DND-41 (cell line): Measurements from ENCODE around the gene MRPS10.

Source experiments
- ATAC-seq: fragments of 200-7000 bp; cut with Tn5 transposase; 3 replicates; pipeline ENCODE4 v1.9.1; 2021; ENCODE audit warnings: low read depth; ENCODE audit not compliant: insufficient read depth
- DNase-seq: peaks from one replicate; pipeline ENCODE4 v3.0.0-alpha.2; 2020
- H2AFZ ChIP-seq: 2 replicates; pipeline ENCODE4 v1.6.0; 2012; ENCODE audit warnings: low read depth, low read length
- H3K27ac ChIP-seq: 2 replicates; pipeline ENCODE4 v1.5.1; 2012; ENCODE audit warnings: low read length, inconsistent platforms
- H3K27me3 ChIP-seq: fragments of 200-600 bp; sonication (generic); 2 replicates; pipeline ENCODE4 v1.6.0; 2012; ENCODE audit warnings: low read length, mild to moderate bottlenecking, inconsistent platforms; ENCODE audit not compliant: insufficient read depth, poor library complexity
- H3K36me3 ChIP-seq: 2 replicates; pipeline ENCODE4 v1.5.1; 2012; ENCODE audit warnings: low read length, inconsistent platforms; ENCODE audit not compliant: insufficient read depth
- H3K4me1 ChIP-seq: 2 replicates; pipeline ENCODE4 v1.5.1; 2012; ENCODE audit warnings: mild to moderate bottlenecking, low read length; ENCODE audit not compliant: insufficient read depth
- H3K4me2 ChIP-seq: 2 replicates; pipeline ENCODE4 v1.6.0; 2012; ENCODE audit warnings: mild to moderate bottlenecking, moderate library complexity, low read length, inconsistent platforms; ENCODE audit not compliant: insufficient read depth
- H3K4me3 ChIP-seq, 2 experiments: fragments of 200-600 bp in 1 of 2; shearing (Covaris generic) in 1 of 2; 2 replicates each; pipeline ENCODE4 v1.5.1; 2012 to 2016; ENCODE audit warnings: inconsistent platforms in 2 of 2, low read length in 2 of 2, mild to moderate bottlenecking in 2 of 2, low read depth in 1 of 2, moderate library complexity in 1 of 2
- H3K79me2 ChIP-seq: 2 replicates; pipeline ENCODE4 v1.6.0; 2012; ENCODE audit warnings: low read length, inconsistent platforms; ENCODE audit not compliant: insufficient read depth
- H3K9ac ChIP-seq: 2 replicates; pipeline ENCODE4 v1.6.0; 2012; ENCODE audit warnings: low read depth, mild to moderate bottlenecking, inconsistent platforms, low read length, moderate library complexity
- H3K9me3 ChIP-seq: 2 replicates; pipeline ENCODE4 v1.5.1; 2012; ENCODE audit warnings: low read length, moderate library complexity, mild to moderate bottlenecking, inconsistent platforms; ENCODE audit not compliant: insufficient read depth, severe bottlenecking
- H4K20me1 ChIP-seq: 2 replicates; pipeline ENCODE4 v1.6.0; 2012; ENCODE audit warnings: low read length; ENCODE audit not compliant: insufficient read depth
- CTCF ChIP-seq: IDR thresholded peaks from 2 replicates; pipeline ENCODE4 v1.5.1; 2012; ENCODE audit warnings: borderline replicate concordance, low read length, moderate library complexity, mild to moderate bottlenecking; ENCODE audit not compliant: poor library complexity, severe bottlenecking; ENCODE audit errors: extremely low read depth
- EZH2 ChIP-seq: IDR thresholded peaks from 3 replicates; pipeline ENCODE4 v1.6.1; 2012; ENCODE audit warnings: borderline replicate concordance, low read depth, mild to moderate bottlenecking, moderate library complexity, low read length, inconsistent platforms; ENCODE audit not compliant: severe bottlenecking

MRPS10 gene

GRCh38 chr6:42225419-42225818 is 7.8 kb upstream of the MRPS10 start:
- Histone ChIP-seq H3K27ac (no peak overlapping the region), H3K9me3 (no peaks in the 10 kb centered on the region), H3K4me3 (no peak overlapping the region), H3K4me2 (no peak overlapping the region), H4K20me1 (no peaks in the 10 kb centered on the region), H3K36me3 (no peaks in the 10 kb centered on the region; the same call in 1 of the 2 replicates), H3K4me1 (no peaks in the 10 kb centered on the region), H3K9ac (no peak overlapping the region), H3K27me3 (no peaks in the 10 kb centered on the region), H3K79me2 (no peaks in the 10 kb centered on the region), H2AFZ (no peak overlapping the region)
- DNase-seq (no peak), ATAC-seq (no peak)
- TF ChIP-seq CTCF (no peak), EZH2 (no peak)

GRCh38 chr6:42225029-42225339 is 7.3 kb upstream of the MRPS10 start:
- Histone ChIP-seq H3K27me3 (no peaks in the 10 kb centered on the region), H4K20me1 (no peaks in the 10 kb centered on the region), H3K79me2 (no peaks in the 10 kb centered on the region), H3K27ac (no peak overlapping the region), H3K9me3 (no peaks in the 10 kb centered on the region), H3K9ac (no peak overlapping the region), H3K4me1 (no peaks in the 10 kb centered on the region), H3K4me2 (no peak overlapping the region), H2AFZ (no peak overlapping the region), H3K36me3 (no peaks in the 10 kb centered on the region; the same call in 1 of the 2 replicates), H3K4me3 (no peak overlapping the region)
- TF ChIP-seq CTCF (no peak), EZH2 (no peak)
- no peak for DNase-seq
- ATAC-seq, result no peak

- ATAC-seq, result no peak
- Histone ChIP-seq H4K20me1 (no peaks in the 10 kb centered on the region), H2AFZ (no peak overlapping the region), H3K36me3 (no peaks in the 10 kb centered on the region; the same call in 1 of the 2 replicates), H3K4me2 (no peak overlapping the region), H3K9me3 (no peaks in the 10 kb centered on the region), H3K27me3 (no peaks in the 10 kb centered on the region), H3K9ac (no peak overlapping the region), H3K27ac (no peak overlapping the region), H3K4me1 (no peaks in the 10 kb centered on the region), H3K4me3 (no peak overlapping the region), H3K79me2 (no peaks in the 10 kb centered on the region)
- no peak for TF ChIP-seq CTCF
- no peak for TF ChIP-seq EZH2
- no peak for DNase-seq
Measured at GRCh38 chr6:42224222-42225028, 6.8 kb upstream of the MRPS10 start.
